Body of pancreas (tissue), 4 donors: ENCODE results near the gene SPINK13.
A peak's percentile ranks its signal among the peaks of the same experiment; 100 is the strongest.
"Not testable (repeated sequence)": the region's sequence is repeated elsewhere in the genome, so short reads cannot be mapped to it uniquely, and the experiment has no call there.

Experiments
- POLR2A ChIP-seq, 3 donors: fragments of 450-650 bp; IDR thresholded peaks; one replicate each; pipeline ENCODE4 v1.6.1; 2016; ENCODE audit warnings: antibody characterized with exemption in 3 of 3, mild to moderate bottlenecking in 2 of 3
- TF ChIP-seq, protein P1 (sequence below), 7 experiments: fragments of 450-650 bp in 4 of 7; fragments of 200-600 bp in 3 of 7; sonication (generic) in 3 of 7; IDR thresholded peaks; one replicate each; pipeline ENCODE4 v1.5.1; 2016 to 2019; ENCODE audit warnings: antibody characterized with exemption in 7 of 7

DNA sequence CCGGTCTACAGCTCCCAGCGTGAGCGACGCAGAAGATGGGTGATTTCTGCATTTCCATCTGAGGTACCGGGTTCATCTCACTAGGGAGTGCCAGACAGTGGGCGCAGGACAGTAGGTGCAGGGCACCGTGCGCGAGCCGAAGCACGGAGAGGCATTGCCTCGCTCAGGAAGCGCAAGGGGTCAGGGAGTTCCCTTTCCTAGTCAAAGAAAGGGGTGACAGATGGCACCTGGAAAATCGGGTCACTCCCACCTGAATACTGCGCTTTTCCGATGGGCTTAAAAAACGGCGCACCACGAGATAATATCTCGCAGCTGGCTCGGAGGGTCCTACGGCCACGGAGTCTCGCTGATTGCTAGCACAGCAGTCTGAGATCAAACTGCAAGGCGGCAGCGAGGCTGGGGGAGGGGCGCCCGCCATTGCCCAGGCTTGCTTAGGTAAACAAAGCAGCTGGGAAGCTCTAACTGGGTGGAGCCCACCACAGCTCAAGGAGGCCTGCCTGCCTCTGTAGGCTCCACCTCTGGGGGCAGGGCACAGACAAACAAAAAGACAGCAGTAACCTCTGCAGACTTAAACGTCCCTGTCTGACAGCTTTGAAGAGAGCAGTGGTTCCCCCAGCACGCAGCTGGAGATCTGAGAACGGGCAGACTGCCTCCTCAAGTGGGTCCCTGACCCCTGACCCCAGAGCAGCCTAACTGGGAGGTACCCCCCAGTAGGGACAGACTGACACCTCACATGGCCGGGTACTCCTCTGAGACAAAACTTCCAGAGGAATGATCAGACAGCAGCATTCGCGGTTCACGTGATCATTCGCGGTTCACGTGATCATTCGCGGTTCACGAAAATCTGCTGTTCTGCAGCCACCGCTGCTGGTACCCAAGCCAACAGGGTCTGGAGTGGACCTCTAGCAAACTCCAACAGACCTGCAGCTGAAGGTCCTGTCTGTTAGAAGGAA is 51.7 kb downstream of the SPINK13 start:
- peak in 1 of 3 donors; percentile 25 for TF ChIP-seq POLR2A (IDR thresholded peaks at IDR 0.05)
- TF ChIP-seq, protein P1, sequence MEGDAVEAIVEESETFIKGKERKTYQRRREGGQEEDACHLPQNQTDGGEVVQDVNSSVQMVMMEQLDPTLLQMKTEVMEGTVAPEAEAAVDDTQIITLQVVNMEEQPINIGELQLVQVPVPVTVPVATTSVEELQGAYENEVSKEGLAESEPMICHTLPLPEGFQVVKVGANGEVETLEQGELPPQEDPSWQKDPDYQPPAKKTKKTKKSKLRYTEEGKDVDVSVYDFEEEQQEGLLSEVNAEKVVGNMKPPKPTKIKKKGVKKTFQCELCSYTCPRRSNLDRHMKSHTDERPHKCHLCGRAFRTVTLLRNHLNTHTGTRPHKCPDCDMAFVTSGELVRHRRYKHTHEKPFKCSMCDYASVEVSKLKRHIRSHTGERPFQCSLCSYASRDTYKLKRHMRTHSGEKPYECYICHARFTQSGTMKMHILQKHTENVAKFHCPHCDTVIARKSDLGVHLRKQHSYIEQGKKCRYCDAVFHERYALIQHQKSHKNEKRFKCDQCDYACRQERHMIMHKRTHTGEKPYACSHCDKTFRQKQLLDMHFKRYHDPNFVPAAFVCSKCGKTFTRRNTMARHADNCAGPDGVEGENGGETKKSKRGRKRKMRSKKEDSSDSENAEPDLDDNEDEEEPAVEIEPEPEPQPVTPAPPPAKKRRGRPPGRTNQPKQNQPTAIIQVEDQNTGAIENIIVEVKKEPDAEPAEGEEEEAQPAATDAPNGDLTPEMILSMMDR (IDR thresholded peaks at IDR 0.05): not testable (repeated sequence)
